HG03108 (cell line): ENCODE results near the gene FOXP1.
"Not testable (repeated sequence)": the region's sequence is repeated elsewhere in the genome, so short reads cannot be mapped to it uniquely, and the experiment has no call there.

Experiments
- ATAC-seq: cut with Tn5 transposase; IDR thresholded peaks from one replicate; pipeline ENCODE4 v1.9.1; 2021; ENCODE audit warnings: moderate library complexity; ENCODE audit not compliant: unreplicated experiment

FOXP1 gene

DNA sequence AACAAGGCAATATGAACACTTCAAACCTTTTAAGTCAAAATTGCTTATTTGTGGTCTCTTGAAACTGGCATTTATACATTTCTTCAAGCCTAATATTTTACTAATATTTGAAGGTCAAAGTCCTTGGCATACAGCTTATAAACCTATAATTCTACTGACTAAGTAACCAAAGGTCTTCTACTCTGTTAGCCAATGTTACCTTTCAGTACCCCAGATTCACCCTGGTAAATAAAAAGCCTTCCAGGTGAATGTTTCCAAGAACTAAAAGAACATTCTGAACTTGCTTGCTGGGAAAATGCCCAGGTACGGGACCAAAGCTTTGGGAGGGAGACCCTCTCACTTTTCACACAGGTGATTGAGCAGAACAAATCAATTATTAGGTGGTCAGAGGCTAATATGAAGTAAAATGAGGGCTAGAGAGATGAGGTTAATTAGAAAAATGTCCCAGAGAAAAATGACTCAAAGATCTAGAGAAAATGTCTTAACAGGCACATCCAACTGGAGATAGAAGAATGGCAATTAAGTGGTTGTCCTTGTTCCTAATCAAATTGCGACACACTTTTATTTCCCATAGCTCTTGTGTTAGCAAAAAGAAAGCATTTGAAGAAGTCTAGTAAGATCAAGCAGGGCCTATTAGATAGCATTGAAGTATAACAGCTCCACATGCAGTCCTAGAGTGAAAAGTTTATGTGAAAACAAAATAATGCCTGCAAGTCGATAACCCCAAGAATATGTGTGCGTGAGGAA lies 232.0 kb downstream of the FOXP1 start:
- ATAC-seq, result no peak

DNA sequence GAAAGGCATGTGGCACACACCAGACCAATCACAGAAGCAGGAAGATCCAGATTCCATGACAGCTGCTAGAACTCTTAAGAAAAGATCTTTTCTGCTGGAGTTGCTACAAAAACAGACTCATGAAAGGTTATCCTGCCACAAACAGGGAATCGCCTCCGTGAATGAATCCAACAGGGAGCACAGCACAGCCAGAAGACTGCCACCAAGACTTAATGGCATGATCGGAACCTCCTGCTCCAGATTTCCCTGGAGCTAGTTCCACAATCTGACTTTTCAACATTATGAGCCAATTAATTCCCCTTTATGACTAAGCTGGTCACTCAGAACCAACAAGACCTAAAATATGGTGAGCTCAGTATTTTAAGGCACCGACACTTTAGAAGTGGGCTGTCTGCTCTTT lies 232.5 kb downstream of the FOXP1 start:
- ATAC-seq, result no peak

DNA sequence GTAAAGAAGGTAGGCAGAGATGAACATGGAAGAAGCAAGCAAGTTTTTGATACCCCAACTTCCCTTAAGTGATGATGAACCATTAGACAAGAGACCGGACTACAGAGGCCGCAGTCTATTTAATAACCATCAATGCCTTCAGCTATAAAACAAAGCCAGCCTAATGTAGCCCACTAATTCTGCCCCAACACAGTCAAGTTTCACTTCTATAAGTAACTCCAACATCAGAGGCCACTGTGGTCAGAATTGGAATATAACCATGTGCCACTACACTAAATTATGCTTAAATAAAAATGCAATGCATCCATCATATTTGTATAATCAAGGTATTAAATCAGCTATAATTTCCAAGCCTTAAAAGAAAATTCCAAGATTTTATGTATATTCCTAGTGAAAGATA lies 234.7 kb downstream of the FOXP1 start:
- ATAC-seq, result no peak

DNA sequence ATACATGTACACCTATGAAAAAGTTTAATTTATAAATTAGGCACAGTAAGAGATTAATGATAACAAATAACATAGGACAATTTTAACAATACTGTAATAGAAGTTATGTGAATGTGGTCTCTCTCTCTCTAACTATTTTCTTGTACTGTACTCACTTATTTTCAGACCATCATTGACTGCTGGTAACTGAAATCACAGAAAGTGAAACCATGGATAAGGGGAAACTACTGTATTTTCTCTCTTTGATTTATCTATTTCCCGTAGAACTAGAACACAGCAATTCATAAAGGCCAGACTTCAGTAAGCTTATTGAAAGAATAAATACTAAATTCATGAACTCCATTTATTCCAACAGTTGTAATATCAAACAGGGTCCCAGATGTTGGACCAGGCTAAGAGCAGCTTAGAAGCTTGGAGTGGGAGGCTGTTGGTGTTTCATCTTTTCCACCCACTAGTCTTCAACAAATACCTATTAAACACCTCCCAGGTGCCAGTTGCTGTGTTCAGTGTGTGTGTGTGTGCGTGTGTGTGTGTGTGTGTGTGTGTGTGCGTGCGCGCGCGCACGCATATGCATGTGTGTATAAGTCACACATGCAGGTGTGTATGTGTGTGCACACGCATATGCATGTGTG lies 235.4 kb downstream of the FOXP1 start:
- ATAC-seq, result no peak

DNA sequence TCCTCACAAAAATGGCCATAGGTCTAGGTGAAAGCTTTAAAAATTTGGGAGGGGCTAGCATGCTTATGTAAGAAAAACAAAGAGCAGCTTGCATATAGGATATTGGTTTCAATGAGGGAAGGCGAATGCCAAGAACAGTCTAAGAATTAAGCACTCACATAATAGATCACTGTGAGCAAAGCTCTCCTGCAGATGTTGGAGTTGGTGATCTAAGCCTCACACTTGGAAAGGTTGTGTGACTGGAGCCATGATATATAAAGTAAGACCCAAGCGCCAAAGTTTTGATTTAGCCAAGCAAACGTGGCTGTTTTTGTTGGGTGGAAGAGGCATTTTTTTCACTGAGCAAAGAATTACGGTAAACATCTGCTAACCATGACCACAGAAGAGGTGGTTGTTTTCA lies 237.5 kb downstream of the FOXP1 start:
- ATAC-seq, result no peak

DNA sequence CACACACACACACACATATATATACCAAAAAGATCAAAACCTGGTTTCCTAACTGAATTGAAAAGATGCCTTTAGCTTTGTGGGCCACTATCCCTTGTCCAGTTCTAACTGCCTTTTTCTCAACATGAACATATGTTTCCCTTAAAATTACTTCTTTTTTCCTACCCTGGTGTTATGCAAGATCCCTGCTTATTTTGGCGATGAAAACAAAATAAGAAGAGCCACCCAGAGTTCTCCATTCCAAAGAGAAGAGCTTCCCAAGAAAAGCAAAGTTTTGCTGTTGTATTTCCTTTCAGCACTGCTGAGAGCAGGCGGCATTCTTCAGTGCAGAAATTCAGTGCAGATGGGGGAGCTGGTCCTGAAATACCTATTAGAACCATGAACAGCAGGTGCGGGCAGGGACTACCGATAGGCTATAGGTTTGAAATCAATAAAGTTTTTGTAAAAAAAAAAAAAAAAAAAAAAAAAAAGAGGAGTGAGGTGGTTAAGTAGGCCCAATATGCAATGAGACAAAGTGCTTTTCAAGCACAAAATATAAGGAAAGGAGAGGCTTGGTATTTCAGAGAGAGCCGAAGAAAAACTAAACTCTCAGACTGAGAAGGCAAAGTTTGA lies 238.0 kb downstream of the FOXP1 start:
- ATAC-seq, result no peak

DNA sequence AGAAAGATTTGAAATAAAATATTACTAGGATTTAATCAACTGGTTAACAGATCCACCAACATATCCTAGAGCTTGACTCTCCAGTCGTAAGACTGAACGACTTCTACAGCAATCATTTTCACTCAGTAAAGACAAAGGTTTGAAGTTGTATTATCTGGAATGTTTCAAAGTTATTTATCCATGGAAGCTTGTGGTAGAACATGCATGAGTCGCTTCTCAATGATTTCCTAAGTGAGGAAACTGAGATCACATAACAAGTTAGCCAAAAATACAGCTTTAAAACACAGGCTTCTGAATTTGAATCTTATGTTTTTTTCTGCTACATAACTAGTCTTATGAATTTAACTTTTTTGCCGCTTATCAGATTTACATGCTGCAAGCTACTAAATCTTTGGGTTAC lies 241.8 kb downstream of the FOXP1 start:
- ATAC-seq, result no peak

DNA sequence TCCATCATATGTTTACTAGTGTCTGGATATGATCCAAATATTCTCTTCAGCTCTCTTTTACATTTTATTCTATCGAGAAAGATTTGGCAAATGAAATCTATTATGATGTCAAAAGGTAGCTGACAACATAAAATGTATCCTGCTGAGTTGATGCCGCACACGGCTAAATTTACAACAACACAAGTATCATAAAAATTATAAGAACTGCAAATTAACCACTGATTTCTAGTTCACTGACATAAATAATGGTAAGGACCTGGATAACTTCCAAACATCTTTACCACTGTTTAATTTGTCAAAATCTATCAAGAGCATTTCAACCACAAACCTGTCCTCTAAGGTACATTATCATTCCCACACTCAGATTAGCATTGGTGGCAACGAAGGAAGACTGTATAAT lies 244.5 kb downstream of the FOXP1 start:
- no peak for ATAC-seq

DNA sequence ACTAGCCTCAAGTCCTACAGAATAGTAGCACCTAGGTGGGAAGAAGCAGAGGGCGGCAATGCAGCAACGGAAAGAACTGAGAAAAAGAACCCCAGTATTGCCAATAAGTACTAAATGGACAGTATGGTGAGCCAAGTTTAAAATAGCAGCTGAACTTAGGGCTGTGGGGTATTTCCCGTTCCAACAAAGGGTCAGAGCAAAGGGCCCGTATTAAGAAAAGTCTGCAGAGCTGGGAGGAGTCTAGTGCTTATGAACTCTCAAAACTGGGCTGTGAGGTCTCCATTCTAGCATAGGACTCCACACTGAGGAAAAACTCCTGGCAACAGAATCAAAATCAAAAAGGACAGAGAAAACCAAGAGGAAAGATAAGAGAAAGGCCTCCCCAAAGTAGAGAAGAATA lies 250.7 kb downstream of the FOXP1 start:
- no peak for ATAC-seq

DNA sequence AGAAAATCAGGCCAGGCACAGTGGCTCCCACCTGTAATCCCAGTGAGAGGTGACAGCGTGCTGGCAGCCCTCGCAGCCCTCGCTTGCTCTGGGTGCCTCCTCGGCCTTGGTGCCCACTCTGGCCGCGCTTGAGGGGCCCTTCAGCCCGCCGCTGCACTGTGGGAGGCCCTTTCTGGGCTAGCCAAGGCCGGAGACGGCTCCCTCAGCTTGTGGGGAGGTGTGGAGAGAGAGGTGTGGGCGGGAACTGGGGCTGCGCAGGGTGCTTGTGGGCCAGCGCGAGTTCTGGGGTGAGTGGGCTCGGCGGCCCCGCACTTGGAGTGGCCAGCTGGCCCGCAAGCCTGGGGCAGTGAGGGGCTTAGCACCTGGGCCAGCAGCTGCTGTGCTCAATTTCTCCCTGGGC lies 252.6 kb downstream of the FOXP1 start:
- no peak for ATAC-seq

DNA sequence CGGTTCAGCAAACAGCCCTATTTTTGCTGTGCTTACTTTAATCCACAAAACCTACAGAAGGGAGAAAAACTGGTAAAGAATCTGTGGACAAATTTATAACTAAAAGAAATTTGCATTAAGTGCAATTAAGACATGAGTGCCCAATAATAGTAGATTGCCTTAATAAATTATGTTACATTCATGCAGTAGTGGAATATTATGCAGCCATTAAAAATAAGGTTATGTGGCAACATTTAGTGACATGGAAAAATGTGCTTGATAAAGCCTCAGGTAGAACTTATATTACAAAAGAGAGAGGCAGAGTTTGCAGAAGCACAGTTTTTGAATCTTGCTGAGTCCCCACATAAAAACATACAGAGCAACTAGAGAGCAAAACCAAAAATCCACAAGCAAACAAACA lies 253.0 kb downstream of the FOXP1 start:
- ATAC-seq, result no peak

DNA sequence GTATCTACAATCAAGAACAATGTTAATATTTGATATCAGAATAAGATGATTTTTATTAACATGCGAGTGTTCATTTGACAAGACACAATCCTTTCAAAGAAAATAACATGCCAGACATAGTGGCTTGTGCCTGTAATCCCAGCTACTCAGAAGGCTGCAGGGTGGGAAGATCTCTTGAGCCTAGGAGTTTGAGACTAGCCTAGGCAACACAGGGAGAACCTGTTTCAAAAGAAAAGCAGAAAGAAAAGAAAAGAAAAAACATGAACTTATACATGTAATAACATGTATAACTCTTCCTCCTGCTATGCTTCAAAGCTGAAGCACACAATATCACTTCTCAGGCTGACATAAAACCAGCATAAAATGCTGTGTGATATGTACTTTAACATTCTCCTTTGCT lies 253.7 kb downstream of the FOXP1 start:
- ATAC-seq, result no peak

DNA sequence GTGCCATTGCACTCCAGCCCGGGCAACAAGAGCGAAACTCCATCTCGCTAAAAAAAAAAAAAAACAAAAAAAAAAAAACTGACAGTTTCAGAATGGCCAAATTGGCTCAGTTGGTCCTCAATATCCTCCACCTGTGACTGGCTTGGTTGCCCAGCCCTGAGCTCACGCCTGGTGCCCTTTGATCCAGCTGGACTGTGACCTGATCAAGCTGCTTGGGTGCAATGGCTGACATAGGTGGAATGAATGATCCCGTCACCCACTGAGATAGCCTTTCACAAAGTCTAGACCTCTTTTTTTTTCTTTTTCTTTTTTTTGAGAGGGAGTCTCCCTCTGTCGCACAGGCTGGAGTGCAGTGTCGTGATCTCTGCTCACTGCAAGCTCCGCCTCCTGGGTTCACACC lies 254.6 kb downstream of the FOXP1 start:
- no peak for ATAC-seq

DNA sequence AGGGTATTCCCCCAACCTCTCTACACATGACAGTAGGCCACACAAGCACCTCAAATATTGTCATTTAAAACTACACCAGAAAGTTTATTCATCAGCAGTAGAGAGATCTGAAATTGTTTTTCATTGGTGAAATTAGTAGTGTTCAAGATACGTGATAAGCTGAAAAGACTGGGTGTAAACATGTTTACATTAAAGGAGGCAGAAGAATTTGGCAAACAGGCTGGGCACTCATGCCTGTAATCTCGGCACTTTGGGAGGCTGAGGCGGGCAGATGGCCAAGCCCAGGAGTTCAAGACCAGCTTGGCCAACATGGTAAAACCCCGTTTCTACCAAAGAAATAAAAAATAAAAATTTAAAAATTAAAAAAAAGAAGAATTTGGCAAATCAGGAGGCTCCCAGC lies 255.6 kb downstream of the FOXP1 start:
- ATAC-seq, result no peak

DNA sequence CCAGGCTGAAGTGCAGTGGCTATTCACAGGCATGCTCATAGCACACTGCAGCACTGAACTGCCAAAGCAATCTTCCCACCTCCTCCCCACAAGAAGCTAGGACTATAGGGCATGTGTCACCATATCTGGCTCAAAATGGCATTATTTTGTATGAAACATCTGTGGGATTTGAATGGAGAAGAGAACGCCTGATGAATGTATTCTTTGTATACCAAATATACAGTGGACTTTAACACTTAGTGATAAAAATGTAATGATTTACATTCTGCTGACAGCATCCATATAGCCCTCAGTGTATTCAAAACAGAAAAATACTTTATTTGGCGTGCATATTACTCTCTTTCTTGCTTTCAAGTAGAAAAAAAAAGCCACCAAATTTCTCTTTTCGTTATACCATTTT lies 257.8 kb downstream of the FOXP1 start:
- ATAC-seq, result no peak

DNA sequence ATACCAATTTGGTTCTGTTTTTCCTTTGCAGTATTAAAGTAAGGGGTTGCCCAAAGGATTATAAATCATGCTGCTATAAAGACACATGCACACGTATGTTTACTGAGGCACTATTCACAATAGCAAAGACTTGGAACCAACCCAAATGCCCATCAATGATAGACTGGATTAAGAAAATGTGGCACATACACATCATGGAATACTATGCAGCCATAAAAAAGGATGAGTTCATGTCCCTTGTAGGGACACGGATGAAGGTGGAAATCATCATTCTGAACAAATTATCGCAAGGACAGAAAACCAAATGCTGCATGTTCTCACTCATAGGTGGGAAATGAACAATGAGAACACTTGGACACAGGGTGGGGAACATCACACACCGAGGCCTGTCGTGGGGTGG lies 259.3 kb downstream of the FOXP1 start:
- not testable (repeated sequence) for ATAC-seq

DNA sequence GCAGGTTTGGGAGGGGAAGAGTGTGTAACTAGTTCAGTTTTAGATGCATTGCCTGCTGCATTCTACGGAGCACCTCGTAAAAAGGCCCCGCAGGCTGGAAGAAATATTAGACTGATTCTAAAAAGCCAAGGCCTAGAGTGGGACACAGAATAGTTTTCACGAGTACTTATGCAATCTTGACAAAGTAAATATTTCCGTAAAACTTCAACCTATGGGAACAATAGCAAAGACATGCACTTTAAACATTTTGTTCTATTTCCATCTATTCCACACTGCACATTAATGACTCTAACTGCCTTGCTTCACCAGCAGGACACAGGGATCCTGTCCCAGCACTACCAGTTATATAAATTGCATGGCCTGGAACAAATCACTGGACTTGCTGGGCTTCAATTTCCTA lies 260.0 kb downstream of the FOXP1 start:
- ATAC-seq, result no peak

DNA sequence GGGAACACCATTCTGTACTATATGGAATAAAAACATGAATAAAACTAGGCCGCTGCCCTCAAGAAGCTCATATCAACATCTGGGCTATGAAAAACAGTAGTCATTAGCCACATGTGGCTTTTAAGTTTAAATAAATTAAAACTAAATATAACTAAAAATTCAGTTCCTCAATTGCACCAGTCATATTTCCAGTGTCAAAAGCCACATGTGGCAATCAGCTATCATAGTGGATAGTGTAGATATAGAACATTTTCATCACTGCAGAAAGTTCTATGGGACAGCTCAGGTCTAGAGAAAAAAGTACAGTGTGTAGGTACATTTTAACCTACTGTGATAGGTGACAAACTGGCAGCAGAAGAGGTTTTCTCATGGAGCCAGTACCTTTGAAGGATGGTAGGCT lies 261.4 kb downstream of the FOXP1 start:
- no peak for ATAC-seq

DNA sequence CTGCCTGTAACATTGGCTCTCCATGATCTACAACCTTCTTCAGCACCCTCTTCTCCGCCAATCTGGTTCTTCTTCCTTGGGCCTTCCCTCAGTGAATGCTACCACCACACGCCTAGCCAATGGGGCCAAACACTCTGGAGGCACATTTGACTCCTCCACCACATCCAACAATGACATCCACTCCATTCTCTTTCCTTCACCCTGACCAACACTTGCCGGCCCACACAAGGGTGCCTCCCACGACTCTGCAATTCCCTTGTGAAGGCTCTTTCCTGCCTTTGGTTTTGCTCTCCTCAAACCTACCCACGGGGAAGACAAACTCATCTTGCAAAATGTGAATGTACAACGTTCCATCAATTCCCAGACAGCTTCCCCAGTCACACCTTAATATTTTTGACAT lies 263.8 kb downstream of the FOXP1 start:
- ATAC-seq, result no peak

DNA sequence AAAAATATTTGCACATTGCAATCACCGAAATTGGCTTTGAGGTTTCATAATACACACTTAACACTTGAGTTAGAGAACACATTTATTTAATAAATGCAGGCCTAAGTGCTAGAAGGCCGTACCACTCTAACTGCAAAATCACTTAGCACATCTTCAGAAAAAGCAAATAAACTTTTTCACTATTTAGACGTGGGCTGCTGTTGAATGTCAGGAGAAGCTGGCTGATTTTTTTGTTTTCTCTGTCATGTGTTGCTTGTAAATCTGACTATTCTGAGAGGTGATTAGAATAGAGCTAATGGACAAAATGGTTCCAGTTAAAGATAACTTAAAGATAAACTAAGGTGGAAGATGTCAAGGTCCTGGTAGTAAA lies 265.1 kb downstream of the FOXP1 start:
- no peak for ATAC-seq

DNA sequence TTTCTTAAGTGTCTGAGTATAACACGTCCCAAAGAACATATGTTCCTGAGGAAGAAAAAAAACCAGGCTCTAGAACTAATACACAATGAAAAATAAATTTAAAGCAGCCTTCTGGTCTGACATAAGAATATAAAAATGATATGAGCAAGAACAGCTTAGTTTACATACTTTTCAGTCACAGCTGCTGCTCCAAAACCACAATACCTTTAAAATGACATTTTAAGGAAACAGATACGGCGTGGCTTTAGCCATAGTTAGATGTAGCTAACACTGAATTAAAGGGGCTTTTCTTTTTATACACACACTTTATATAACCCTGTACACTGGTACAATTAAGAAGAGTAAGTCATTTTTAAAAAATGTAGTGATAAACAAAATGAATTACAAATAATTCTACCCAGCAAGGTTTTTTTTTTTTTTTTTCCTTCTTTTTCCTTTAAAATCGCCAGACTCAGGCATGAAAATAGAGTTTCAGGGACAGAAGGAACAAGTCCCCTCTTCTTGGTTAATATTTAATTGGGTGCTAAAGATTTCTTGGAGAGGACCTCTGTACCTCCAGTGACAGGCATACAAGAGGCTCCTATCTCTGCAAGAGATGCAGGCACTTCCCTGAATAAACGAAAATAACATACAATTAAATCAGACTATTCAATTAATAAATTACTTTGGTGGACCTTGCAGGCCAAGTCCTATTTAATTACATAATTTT lies 265.6 kb downstream of the FOXP1 start:
- ATAC-seq, result no peak

DNA sequence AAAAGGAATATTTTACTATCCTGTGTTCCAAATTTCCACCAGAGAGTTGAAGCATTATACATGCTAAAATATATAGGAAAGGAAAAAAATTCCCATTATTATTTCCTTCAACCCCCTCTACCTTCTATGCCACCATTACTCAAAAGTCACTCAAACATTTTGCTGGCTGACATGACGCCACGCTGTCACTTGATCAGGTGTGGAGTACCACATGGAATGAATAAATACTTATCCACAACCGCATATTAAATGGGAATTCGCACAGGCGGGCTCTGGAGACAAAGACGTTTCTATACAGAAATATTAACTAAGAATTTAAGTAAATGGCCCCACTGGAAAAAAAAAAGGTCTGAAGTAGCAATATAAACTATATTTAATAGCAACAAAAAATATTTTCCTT lies 266.4 kb downstream of the FOXP1 start:
- no peak for ATAC-seq
